Measurements from ENCODE around the gene TSSC4. TPM values are rescaled to one million over a fixed set of nuclear protein-coding genes. Genes with fewer than 3 reads are reported as not detected.

The TSSC4 gene
- total RNA-seq, 1 experiment from 2014 or later: 60.9 TPM

GRCh38 chr11:2366276-2366675, 34.3 kb upstream of the TSSC4 start:
- no TSS peak for BruUV-seq (replicated peaks)
- intact Hi-C loops (cut with micrococcal nuclease; ENCODE audit: unreplicated experiment): no loop called here
- no peak for TF ChIP-seq CTCF (IDR thresholded peaks at IDR 0.05; ENCODE audit: insufficient read depth in 1 of 2, low read depth in 1 of 2, low read length in 1 of 2, severe bottlenecking in 1 of 2, unreplicated experiment in 1 of 2)
- ChIA-PET CTCF (no interaction called here), POLR2A (interaction anchor here (0.5 kb wide), 1 partner anchor 12 kb away, joined by 4 read pairs; no protein-coding TSS in a partner anchor)
- H3K27ac Mint-ChIP-seq (ENCODE audit: unreplicated experiment): no peak overlapping the region
- H3K9me3 ChIP-seq: no peaks in the 10 kb centered on the region
- no peaks in the 10 kb centered on the region for H3K4me1 Mint-ChIP-seq (ENCODE audit: low read depth, unreplicated experiment)
- H3K4me1 ChIP-seq: no peaks in the 10 kb centered on the region
- no peaks in the 10 kb centered on the region for H3K27me3 Mint-ChIP-seq (ENCODE audit: insufficient read depth, unreplicated experiment)
- no peaks in the 10 kb centered on the region for H3K36me3 ChIP-seq (ENCODE audit: control insufficient read depth, insufficient read depth, low read length)
- H3K27me3 ChIP-seq (replicated peaks; ENCODE audit: control insufficient read depth, insufficient read depth, low read length): no peaks in the 10 kb centered on the region
- H3K4me3 Mint-ChIP-seq (ENCODE audit: unreplicated experiment): no peak overlapping the region
- DNase-seq: no peak
- no peak overlapping the region for H3K4me3 ChIP-seq (ENCODE audit: low read depth, low read length)
- H3K36me3 Mint-ChIP-seq (ENCODE audit: insufficient read depth, unreplicated experiment): no peaks in the 10 kb centered on the region
- H3K9me3 Mint-ChIP-seq (ENCODE audit: unreplicated experiment): no peaks in the 10 kb centered on the region

GRCh38 chr11:2366733-2367132, 33.8 kb upstream of the TSSC4 start:
- Histone ChIP-seq H3K4me3 (ENCODE audit: low read depth, low read length) (no peak overlapping the region), H3K27me3 (replicated peaks; ENCODE audit: control insufficient read depth, insufficient read depth, low read length) (no peaks in the 10 kb centered on the region), H3K4me1 (no peaks in the 10 kb centered on the region), H3K9me3 (no peaks in the 10 kb centered on the region), H3K36me3 (ENCODE audit: control insufficient read depth, insufficient read depth, low read length) (no peaks in the 10 kb centered on the region)
- Mint-ChIP-seq H3K4me1 (ENCODE audit: low read depth, unreplicated experiment) (no peaks in the 10 kb centered on the region), H3K27me3 (ENCODE audit: insufficient read depth, unreplicated experiment) (no peaks in the 10 kb centered on the region), H3K36me3 (ENCODE audit: insufficient read depth, unreplicated experiment) (no peaks in the 10 kb centered on the region), H3K4me3 (ENCODE audit: unreplicated experiment) (no peak overlapping the region), H3K27ac (ENCODE audit: unreplicated experiment) (no peak overlapping the region), H3K9me3 (ENCODE audit: unreplicated experiment) (no peaks in the 10 kb centered on the region)
- ChIA-PET POLR2A (interaction anchor here (0.5 kb wide), 1 partner anchor 11 kb away, joined by 4 read pairs; no protein-coding TSS in a partner anchor), CTCF (no interaction called here)
- no peak for DNase-seq
- no TSS peak for BruUV-seq (replicated peaks)
- TF ChIP-seq CTCF (IDR thresholded peaks at IDR 0.05; ENCODE audit: insufficient read depth in 1 of 2, low read depth in 1 of 2, low read length in 1 of 2, severe bottlenecking in 1 of 2, unreplicated experiment in 1 of 2): no peak
- intact Hi-C loops (cut with micrococcal nuclease; ENCODE audit: unreplicated experiment): no loop called here

- Mint-ChIP-seq H3K9me3 (ENCODE audit: unreplicated experiment) (no peaks in the 10 kb centered on the region), H3K27me3 (ENCODE audit: insufficient read depth, unreplicated experiment) (no peaks in the 10 kb centered on the region), H3K27ac (ENCODE audit: unreplicated experiment) (no peak overlapping the region), H3K36me3 (ENCODE audit: insufficient read depth, unreplicated experiment) (no peaks in the 10 kb centered on the region), H3K4me1 (ENCODE audit: low read depth, unreplicated experiment) (no peaks in the 10 kb centered on the region), H3K4me3 (ENCODE audit: unreplicated experiment) (no peak overlapping the region)
- no TSS peak for BruUV-seq (replicated peaks)
- intact Hi-C loops (cut with micrococcal nuclease; ENCODE audit: unreplicated experiment): no loop called here
- no peak overlapping the region for H3K4me3 ChIP-seq (ENCODE audit: low read depth, low read length)
- H3K4me1 ChIP-seq: no peaks in the 10 kb centered on the region
- H3K36me3 ChIP-seq (ENCODE audit: control insufficient read depth, insufficient read depth, low read length): no peaks in the 10 kb centered on the region
- ChIA-PET POLR2A (interaction anchor here (0.9 kb wide), 1 partner anchor 9 kb away, joined by 6 read pairs; the partner anchor contains the start of gene CD81), CTCF (no interaction called here)
- H3K27me3 ChIP-seq (replicated peaks; ENCODE audit: control insufficient read depth, insufficient read depth, low read length): no peaks in the 10 kb centered on the region
- no peak for TF ChIP-seq CTCF (IDR thresholded peaks at IDR 0.05; ENCODE audit: insufficient read depth in 1 of 2, low read depth in 1 of 2, low read length in 1 of 2, severe bottlenecking in 1 of 2, unreplicated experiment in 1 of 2)
- no peak for DNase-seq
- no peaks in the 10 kb centered on the region for H3K9me3 ChIP-seq
These were observed 33.0 kb upstream of the TSSC4 start for GRCh38 chr11:2367266-2368160.
